A673 (cell line): ENCODE data around the gene MAMDC4.

ENCODE experiments used
- EZH2 ChIP-seq: fragments of 200-600 bp; sonication (generic); IDR thresholded peaks from 2 replicates; pipeline ENCODE4 v1.6.1; 2017; ENCODE audit warnings: borderline replicate concordance, low read depth, mild to moderate bottlenecking, mixed read lengths, antibody characterized with exemption, low read length; ENCODE audit not compliant: poor library complexity, severe bottlenecking
- TF ChIP-seq, protein P1 (sequence below): fragments of 300-800, 200-600 bp; sonication (generic); conservative IDR thresholded peaks from 2 replicates; pipeline ENCODE4 v1.5.1; 2017; ENCODE audit warnings: low read depth, mild to moderate bottlenecking, antibody characterized with exemption, low read length, moderate library complexity, mixed read lengths

- TF ChIP-seq, protein P1, sequence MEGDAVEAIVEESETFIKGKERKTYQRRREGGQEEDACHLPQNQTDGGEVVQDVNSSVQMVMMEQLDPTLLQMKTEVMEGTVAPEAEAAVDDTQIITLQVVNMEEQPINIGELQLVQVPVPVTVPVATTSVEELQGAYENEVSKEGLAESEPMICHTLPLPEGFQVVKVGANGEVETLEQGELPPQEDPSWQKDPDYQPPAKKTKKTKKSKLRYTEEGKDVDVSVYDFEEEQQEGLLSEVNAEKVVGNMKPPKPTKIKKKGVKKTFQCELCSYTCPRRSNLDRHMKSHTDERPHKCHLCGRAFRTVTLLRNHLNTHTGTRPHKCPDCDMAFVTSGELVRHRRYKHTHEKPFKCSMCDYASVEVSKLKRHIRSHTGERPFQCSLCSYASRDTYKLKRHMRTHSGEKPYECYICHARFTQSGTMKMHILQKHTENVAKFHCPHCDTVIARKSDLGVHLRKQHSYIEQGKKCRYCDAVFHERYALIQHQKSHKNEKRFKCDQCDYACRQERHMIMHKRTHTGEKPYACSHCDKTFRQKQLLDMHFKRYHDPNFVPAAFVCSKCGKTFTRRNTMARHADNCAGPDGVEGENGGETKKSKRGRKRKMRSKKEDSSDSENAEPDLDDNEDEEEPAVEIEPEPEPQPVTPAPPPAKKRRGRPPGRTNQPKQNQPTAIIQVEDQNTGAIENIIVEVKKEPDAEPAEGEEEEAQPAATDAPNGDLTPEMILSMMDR: no peak
- no peak for TF ChIP-seq EZH2
Observed at GRCh38 chr9:136840140-136840876, 11.8 kb upstream of the MAMDC4 start.
